Activated naive CD4-positive, alpha-beta T cell treated with anti-CD3 and anti-CD28 coated beads, Interleukin-2, amount 50 U/mL, for 16 hours (primary cell): ENCODE measurements around the gene GORASP2.

Source experiments
- DNase-seq: peaks from one replicate; pipeline ENCODE4 v3.0.0-alpha.2; 2020

Gene GORASP2

GRCh38 chr2:171008550-171009205, 79.6 kb downstream of the GORASP2 start:
- no peak for DNase-seq

DNA sequence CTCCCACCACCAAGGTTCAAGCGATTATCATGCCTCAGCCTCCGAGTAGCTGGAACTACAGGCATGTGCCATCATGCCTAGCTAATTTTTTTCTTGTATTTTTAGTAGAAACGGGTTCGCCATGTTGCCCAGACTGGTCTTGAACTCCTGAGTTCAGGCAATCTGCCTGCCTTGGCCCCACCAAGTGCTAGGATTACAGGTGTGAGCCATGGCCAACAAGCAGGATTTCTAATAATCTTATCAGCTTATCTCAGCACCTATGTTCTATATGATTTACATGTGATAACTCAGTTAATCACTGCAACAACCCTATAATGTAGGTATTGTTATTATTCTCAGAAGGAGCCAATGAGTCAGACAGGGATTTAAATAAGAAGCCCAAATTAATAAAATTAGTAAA, 80.3 kb downstream of the GORASP2 start:
- no peak for DNase-seq

DNA sequence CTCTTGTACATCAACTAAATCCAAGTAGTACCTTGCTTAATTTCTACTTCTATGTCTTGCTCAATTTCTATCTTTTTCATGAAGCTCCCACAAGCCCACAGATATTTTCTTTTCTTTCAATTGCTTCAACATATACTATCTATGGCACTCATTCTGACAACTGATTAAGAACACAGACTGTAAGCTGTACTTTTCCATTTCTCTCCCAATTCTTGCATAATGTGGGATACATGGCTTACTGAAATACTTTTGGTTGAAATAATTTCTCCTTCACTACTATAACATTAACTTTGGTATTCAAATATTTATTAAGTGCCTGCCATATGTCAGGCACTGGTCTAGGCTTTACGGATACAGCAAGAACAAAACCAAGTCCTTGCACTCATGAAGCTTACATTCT, 84.8 kb downstream of the GORASP2 start:
- no peak for DNase-seq

DNA sequence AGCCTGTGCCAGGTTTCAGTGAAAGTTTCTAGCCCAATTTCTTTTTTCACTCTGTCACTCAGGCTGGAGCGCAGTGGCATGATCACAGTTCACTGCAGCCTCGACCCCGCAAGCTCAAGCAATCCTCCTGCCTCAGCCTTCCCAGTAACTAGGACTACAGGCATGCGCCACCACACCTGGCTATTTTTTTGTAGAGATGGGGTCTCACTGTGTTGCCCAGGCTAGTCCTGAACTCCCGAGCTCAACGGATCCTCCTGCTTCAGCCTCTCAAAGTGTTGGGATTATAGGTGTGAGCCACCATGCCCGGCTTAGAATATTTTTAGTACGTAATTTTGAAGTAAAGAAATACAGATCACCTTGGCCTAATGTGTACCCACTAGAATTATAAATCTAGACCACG, 87.1 kb downstream of the GORASP2 start:
- DNase-seq, result no peak
